Activated naive CD8-positive, alpha-beta T cell treated with anti-CD3 and anti-CD28 coated beads, Interleukin-2, amount 50 U/mL, for 24 hours (primary cell): ENCODE measurements around the gene ZDHHC21.

Experiments used
- ATAC-seq: fragments of 150-1000 bp; cut with Tn5 transposase; one replicate; pipeline ENCODE4 v1.10.0; 2021
- DNase-seq: peaks from one replicate; pipeline ENCODE4 v3.0.0; 2021
- H3K27ac Mint-ChIP-seq: one replicate; pipeline ENCODE4 v1.8.0; 2021; ENCODE audit warnings: mild to moderate bottlenecking, mixed read lengths
- H3K27me3 Mint-ChIP-seq: one replicate; pipeline ENCODE4 v1.8.0; 2021; ENCODE audit warnings: mixed read lengths
- H3K36me3 Mint-ChIP-seq: one replicate; pipeline ENCODE4 v1.8.0; 2021; ENCODE audit warnings: low read depth, mixed read lengths
- H3K4me1 Mint-ChIP-seq: one replicate; pipeline ENCODE4 v1.8.0; 2021; ENCODE audit warnings: mixed read lengths
- H3K4me3 Mint-ChIP-seq: one replicate; pipeline ENCODE4 v1.8.0; 2021; ENCODE audit warnings: mild to moderate bottlenecking, moderate library complexity, mixed read lengths
- H3K9me3 Mint-ChIP-seq: one replicate; pipeline ENCODE4 v1.8.0; 2021; ENCODE audit warnings: mixed read lengths

Gene ZDHHC21

GRCh38 chr9:14693251-14693861 lies at the start of gene ZDHHC21:
TSS of gene ZDHHC21 (minus strand) at chr9:14693432. CDS start at chr9:14674340, 19,092 bp downstream.
- H3K4me1 Mint-ChIP-seq = peaks cover 26% of the 10 kb centered on the region
- peaks cover 12% of the 10 kb centered on the region for H3K27me3 Mint-ChIP-seq
- DNase-seq = peak; percentile 71
- ATAC-seq = peak; percentile 92
- H3K4me3 Mint-ChIP-seq = peak within 1 kb of the TSS; percentile 91
- peaks cover 2% of the 10 kb centered on the region for H3K36me3 Mint-ChIP-seq
- H3K9me3 Mint-ChIP-seq = no peaks in the 10 kb centered on the region
- peak within 1 kb of the TSS; percentile 91 for H3K27ac Mint-ChIP-seq

DNA sequence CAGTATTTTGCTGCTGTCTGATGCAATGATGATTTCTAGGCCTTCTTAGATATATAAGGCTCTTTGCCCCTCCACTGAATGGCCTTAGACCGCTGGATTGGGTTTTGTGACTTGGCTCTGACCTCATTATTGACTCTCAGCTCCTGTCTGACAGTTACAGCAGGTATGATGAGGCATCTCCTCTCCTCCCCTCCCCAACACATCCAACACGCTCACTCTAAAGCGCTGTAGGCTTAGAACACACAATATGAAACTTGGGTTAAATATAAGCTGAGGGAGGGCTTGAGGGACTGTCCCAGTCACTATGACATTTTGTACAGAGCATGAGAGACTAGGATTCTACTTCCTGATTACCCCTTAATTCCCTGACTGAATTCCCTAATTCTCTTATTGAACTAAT lies 48.1 kb upstream of the ZDHHC21 start:
- Mint-ChIP-seq H3K27ac (no peak overlapping the region), H3K4me3 (no peak overlapping the region), H3K4me1 (no peaks in the 10 kb centered on the region), H3K27me3 (peaks cover 4% of the 10 kb centered on the region), H3K36me3 (no peaks in the 10 kb centered on the region), H3K9me3 (peaks cover 4% of the 10 kb centered on the region)
- no peak for DNase-seq
- peak; percentile 24 for ATAC-seq

- ATAC-seq (no peak), DNase-seq (no peak)
- Mint-ChIP-seq H3K27me3 (peaks cover 12% of the 10 kb centered on the region), H3K27ac (no peak overlapping the region), H3K36me3 (no peaks in the 10 kb centered on the region), H3K4me3 (no peak overlapping the region), H3K9me3 (no peaks in the 10 kb centered on the region), H3K4me1 (no peaks in the 10 kb centered on the region)
Observed at GRCh38 chr9:14733133-14733532, 39.9 kb upstream of the ZDHHC21 start.

DNA sequence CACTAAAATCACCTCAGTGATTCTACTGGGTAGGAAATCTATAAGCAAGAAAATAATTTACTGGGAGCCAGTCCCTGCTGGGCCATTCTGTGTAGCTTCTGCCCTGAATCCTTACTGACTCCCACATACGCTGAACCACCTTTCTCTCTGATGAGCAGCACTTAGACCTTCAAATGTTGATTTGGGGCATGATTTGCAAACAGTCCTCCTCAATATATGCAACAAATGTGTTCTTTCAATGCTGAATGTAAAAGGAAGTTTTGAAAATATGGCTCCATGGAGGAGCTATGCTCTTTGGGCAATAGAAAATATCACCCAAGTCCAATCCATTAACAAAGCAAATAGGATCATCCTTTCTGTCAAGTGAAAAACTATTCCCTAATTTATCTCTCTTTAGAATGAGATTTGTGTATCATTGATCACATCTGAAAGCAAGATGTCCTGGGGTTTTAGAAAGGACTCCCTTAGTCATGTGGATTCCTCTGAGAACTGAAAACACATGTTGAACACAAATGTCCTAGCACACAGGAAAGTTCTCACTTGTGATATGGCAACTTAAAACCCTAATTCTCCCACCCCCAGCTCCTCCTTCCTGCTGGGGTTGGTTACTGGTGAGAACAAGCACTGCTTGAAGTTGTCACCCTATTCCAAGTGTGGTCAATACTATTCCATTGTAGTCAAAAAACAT lies 38.2 kb upstream of the ZDHHC21 start:
- DNase-seq (no peak), ATAC-seq (no peak)
- Mint-ChIP-seq H3K4me3 (no peak overlapping the region), H3K36me3 (no peaks in the 10 kb centered on the region), H3K9me3 (no peaks in the 10 kb centered on the region), H3K27ac (no peak overlapping the region), H3K4me1 (no peaks in the 10 kb centered on the region), H3K27me3 (peaks cover 9% of the 10 kb centered on the region)

DNA sequence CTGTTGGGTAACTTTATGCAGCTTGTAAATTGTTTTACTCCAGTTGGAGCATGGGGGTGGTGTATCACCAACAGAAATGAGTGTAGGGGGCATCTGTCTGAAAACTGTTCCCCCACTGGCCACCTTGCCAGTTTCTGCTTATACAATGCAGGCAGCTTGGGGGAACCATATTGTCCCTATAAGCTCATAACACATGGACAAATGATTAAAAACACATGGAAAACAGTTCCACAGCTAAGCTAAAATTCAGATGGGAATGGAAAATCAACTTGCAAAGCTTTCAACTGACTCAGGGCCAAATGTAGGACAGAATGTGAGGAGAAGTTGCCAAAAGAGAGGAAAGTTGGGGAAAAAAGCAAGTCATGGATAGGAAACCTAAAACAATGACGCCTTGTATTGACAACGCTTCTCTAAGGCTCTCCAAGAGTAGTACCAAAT lies 37.2 kb upstream of the ZDHHC21 start:
- DNase-seq (no peak), ATAC-seq (no peak)
- H3K27me3 Mint-ChIP-seq = peaks cover 9% of the 10 kb centered on the region
- no peaks in the 10 kb centered on the region for H3K4me1 Mint-ChIP-seq
- no peak overlapping the region for H3K27ac Mint-ChIP-seq
- H3K9me3 Mint-ChIP-seq = no peaks in the 10 kb centered on the region
- no peaks in the 10 kb centered on the region for H3K36me3 Mint-ChIP-seq
- H3K4me3 Mint-ChIP-seq = no peak overlapping the region

GRCh38 chr9:14723301-14723700 lies 30.1 kb upstream of the ZDHHC21 start:
- H3K36me3 Mint-ChIP-seq = no peaks in the 10 kb centered on the region
- H3K4me3 Mint-ChIP-seq = no peak overlapping the region
- ATAC-seq (no peak), DNase-seq (no peak)
- H3K9me3 Mint-ChIP-seq = no peaks in the 10 kb centered on the region
- H3K27me3 Mint-ChIP-seq = peaks cover 15% of the 10 kb centered on the region
- no peak overlapping the region for H3K27ac Mint-ChIP-seq
- no peaks in the 10 kb centered on the region for H3K4me1 Mint-ChIP-seq

GRCh38 chr9:14722391-14723035 lies 29.3 kb upstream of the ZDHHC21 start, which contains the start of gene CER1:
TSS of gene CER1 (minus strand) at chr9:14722733. CDS start at chr9:14722672, 61 bp downstream.
- Mint-ChIP-seq H3K27ac (no peak within 1 kb of the TSS), H3K9me3 (no peaks in the 10 kb centered on the region), H3K27me3 (peaks cover 15% of the 10 kb centered on the region), H3K36me3 (no peaks in the 10 kb centered on the region), H3K4me3 (no peak within 1 kb of the TSS), H3K4me1 (no peaks in the 10 kb centered on the region)
- DNase-seq = no peak
- ATAC-seq = no peak

- peaks cover 16% of the 10 kb centered on the region for H3K27me3 Mint-ChIP-seq
- ATAC-seq = no peak
- no peaks in the 10 kb centered on the region for H3K4me1 Mint-ChIP-seq
- no peak for DNase-seq
- no peak overlapping the region for H3K27ac Mint-ChIP-seq
- no peaks in the 10 kb centered on the region for H3K36me3 Mint-ChIP-seq
- H3K9me3 Mint-ChIP-seq = no peaks in the 10 kb centered on the region
- no peak overlapping the region for H3K4me3 Mint-ChIP-seq
Observed at GRCh38 chr9:14719231-14719923, 26.1 kb upstream of the ZDHHC21 start.

- no peak for DNase-seq
- Mint-ChIP-seq H3K9me3 (peaks cover 4% of the 10 kb centered on the region), H3K36me3 (no peaks in the 10 kb centered on the region), H3K4me3 (no peak overlapping the region), H3K27me3 (peaks cover 23% of the 10 kb centered on the region), H3K4me1 (peaks cover 3% of the 10 kb centered on the region), H3K27ac (no peak overlapping the region)
- ATAC-seq = no peak
Observed at GRCh38 chr9:14715102-14715501, 21.9 kb upstream of the ZDHHC21 start.

GRCh38 chr9:14713187-14713767 lies 20.0 kb upstream of the ZDHHC21 start:
- ATAC-seq = no peak
- Mint-ChIP-seq H3K27me3 (peaks cover 30% of the 10 kb centered on the region), H3K4me3 (no peak overlapping the region), H3K36me3 (no peaks in the 10 kb centered on the region), H3K4me1 (peaks cover 3% of the 10 kb centered on the region), H3K27ac (no peak overlapping the region), H3K9me3 (peaks cover 7% of the 10 kb centered on the region)
- no peak for DNase-seq

DNA sequence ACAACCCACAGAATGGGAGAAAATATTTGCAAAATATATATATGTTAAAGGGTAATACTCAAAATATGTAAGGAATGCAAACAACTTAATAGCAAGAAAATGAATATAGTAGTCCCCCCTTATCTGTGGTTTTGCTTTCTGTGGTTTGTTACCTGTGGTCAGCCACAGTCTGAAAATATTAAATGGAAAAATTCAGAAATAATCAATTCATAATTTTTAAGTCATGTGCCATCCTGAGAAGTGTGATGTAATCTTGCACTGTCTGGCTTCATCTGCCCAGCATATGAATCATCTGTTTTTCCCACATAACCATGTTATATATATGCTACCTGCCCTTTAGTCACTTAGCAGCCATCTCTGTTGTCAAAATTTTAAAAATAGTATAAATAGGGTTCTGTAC lies 17.6 kb upstream of the ZDHHC21 start:
- no peak overlapping the region for H3K27ac Mint-ChIP-seq
- no peaks in the 10 kb centered on the region for H3K36me3 Mint-ChIP-seq
- ATAC-seq = peak; percentile 33
- peaks cover 7% of the 10 kb centered on the region for H3K9me3 Mint-ChIP-seq
- H3K27me3 Mint-ChIP-seq = peaks cover 37% of the 10 kb centered on the region
- H3K4me3 Mint-ChIP-seq = no peak overlapping the region
- peaks cover 3% of the 10 kb centered on the region for H3K4me1 Mint-ChIP-seq
- no peak for DNase-seq

GRCh38 chr9:14706530-14707140 lies 13.4 kb upstream of the ZDHHC21 start:
- Mint-ChIP-seq H3K9me3 (peaks cover 25% of the 10 kb centered on the region), H3K36me3 (peaks cover 3% of the 10 kb centered on the region), H3K4me1 (peaks cover 3% of the 10 kb centered on the region), H3K27me3 (peaks cover 28% of the 10 kb centered on the region), H3K4me3 (no peak overlapping the region), H3K27ac (no peak overlapping the region)
- DNase-seq = no peak
- ATAC-seq = no peak

DNA sequence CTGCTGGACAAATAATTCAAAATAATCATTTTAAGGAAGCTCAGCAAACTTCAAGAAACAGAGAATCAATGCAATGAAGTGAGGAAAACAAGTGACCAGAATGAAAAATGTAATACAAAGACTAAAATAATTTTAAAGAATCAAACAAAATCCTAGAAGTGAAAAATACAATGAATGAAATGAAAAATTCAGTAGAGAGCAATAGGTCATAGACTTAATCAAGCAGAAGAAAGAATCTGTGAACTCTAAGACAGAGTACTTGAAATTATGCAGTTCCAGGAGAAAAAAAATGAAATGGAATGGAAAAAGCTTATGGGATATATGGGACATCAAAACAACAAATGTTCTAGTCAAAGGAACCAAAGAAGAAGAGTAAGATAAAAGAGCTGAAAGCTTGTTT lies 11.8 kb upstream of the ZDHHC21 start:
- no peak overlapping the region for H3K4me3 Mint-ChIP-seq
- DNase-seq = no peak
- no peaks in the 10 kb centered on the region for H3K4me1 Mint-ChIP-seq
- H3K36me3 Mint-ChIP-seq = peaks cover 3% of the 10 kb centered on the region
- no peak overlapping the region for H3K27ac Mint-ChIP-seq
- peaks cover 20% of the 10 kb centered on the region for H3K9me3 Mint-ChIP-seq
- peaks cover 24% of the 10 kb centered on the region for H3K27me3 Mint-ChIP-seq
- ATAC-seq = no peak

DNA sequence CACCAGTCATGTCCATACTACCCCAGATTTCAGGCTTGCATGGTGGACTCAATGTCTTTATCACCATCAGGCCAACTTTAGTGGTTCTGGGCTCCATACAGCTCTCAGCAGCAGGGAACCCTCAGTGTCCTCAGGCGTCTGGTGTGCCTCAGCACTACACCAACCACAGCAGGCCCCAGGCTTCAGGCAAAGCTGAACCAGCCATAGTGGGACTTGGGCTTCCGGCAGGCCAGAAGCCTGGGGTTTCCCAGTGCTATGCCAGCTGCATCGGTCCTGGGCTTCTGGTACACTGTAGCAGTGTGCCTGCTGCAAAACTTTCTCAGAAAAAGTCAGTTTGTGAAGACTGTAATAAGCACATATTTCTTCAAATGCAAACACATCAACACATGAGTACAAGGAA lies 11.0 kb upstream of the ZDHHC21 start:
- no peaks in the 10 kb centered on the region for H3K4me1 Mint-ChIP-seq
- peaks cover 17% of the 10 kb centered on the region for H3K27me3 Mint-ChIP-seq
- ATAC-seq (no peak), DNase-seq (no peak)
- H3K9me3 Mint-ChIP-seq = peaks cover 17% of the 10 kb centered on the region
- no peak overlapping the region for H3K4me3 Mint-ChIP-seq
- H3K27ac Mint-ChIP-seq = no peak overlapping the region
- H3K36me3 Mint-ChIP-seq = peaks cover 3% of the 10 kb centered on the region
